ENCODE data around the gene VPS72.
A peak's percentile ranks its signal among the peaks of the same experiment; 100 is the strongest.

VPS72 gene

DNA sequence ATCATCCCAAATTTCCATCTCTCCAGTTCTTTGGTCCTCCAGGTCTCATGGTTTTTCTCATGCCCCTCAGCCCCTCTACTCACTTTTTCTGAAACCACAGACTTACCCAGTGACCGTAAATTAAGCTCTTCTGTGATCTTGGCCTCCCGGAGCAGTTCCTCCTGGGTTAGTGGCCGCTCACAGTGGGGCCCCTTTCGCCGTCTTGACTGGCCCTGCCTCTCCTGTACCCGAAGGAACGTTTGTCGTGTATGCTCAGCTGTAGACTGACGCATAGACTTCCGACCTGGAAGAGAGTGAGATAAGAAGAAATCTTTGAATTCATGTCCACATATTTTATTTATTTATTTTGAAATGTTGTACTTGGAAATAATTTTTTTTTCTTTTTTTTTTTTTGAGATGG lies 5.8 kb downstream of the VPS72 start:
- Histone ChIP-seq H3K9me3 (ENCODE audit: control insufficient read depth, insufficient read depth, low read length) (no peaks in the 10 kb centered on the region), H3K27ac (ENCODE audit: low read depth, low read length) (no peak overlapping the region), H3K9ac (ENCODE audit: low read depth, low read length) (no peak overlapping the region), H3K27me3 (ENCODE audit: control insufficient read depth, insufficient read depth, low read length) (no peaks in the 10 kb centered on the region), H3K4me3 (ENCODE audit: low read depth, low read length) (no peak overlapping the region), H3K4me1 (ENCODE audit: control insufficient read depth, insufficient read depth, low read length) (no peaks in the 10 kb centered on the region), H3K36me3 (ENCODE audit: control insufficient read depth, insufficient read depth, low read length) (peaks cover 64% of the 10 kb centered on the region)

DNA sequence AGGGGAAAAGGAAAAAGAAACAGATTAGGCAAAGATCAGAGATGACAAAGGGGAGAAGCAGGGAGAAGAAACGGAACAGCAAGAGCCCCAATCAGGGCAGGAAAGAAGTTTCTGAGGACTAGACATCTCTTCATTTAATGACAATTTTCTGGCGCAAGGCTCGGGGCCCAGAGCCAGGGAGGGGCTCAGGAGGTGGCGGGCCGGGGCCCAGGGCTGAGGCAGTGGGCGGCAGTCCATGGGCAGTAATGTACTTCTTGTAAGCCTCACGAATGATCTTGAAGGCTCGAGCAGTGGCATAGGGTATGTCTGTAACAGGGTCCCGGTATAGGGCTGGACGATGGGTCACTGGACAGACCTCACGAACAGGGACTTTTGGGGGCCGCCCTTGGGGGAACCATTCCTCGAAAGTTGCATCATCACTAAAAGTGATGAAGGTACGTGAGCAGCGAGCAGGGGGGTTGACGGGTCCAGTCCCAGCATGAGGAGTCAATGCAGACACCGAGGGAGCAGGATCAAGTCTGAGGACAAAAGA lies 13.4 kb downstream of the VPS72 start:
- Histone ChIP-seq H3K9ac (ENCODE audit: low read depth, low read length) (no peak overlapping the region), H3K36me3 (ENCODE audit: control insufficient read depth, insufficient read depth, low read length) (peaks cover 76% of the 10 kb centered on the region), H3K27ac (ENCODE audit: low read depth, low read length) (no peak overlapping the region), H3K4me3 (ENCODE audit: low read depth, low read length) (no peak overlapping the region), H3K9me3 (ENCODE audit: control insufficient read depth, insufficient read depth, low read length) (no peaks in the 10 kb centered on the region), H3K27me3 (ENCODE audit: control insufficient read depth, insufficient read depth, low read length) (no peaks in the 10 kb centered on the region), H3K4me1 (ENCODE audit: control insufficient read depth, insufficient read depth, low read length) (no peaks in the 10 kb centered on the region)

DNA sequence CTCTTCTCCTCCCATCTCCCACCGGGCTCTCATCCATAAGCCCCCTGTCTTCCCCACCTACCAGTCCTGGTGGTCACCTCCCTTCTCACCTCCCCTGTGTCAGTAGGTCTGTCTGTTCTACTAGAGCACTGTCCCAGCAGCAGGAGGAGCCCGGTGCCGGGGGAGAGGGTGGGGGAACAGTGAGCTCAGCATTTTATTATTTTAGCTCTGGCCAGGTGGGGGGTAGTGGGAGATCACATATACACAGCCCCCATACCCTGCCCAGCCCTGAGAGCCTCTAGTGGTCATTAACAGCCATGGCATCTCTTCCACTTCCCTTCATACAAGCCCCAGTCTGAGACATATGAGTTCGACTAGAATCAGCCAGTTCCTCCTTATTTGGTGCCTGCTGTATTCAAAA lies 14.1 kb downstream of the VPS72 start, which contains the start of gene TMOD4:
TMOD4 (minus strand) TSS at position 119 of the 400 bp plus-strand sequence. CDS start 1,106 bp downstream, outside the sequence.
- Histone ChIP-seq H3K4me3 (ENCODE audit: low read depth, low read length) (no peak within 1 kb of the TSS), H3K9ac (ENCODE audit: low read depth, low read length) (no peak within 1 kb of the TSS), H3K27me3 (ENCODE audit: control insufficient read depth, insufficient read depth, low read length) (no peaks in the 10 kb centered on the region), H3K36me3 (ENCODE audit: control insufficient read depth, insufficient read depth, low read length) (peaks cover 71% of the 10 kb centered on the region), H3K27ac (ENCODE audit: low read depth, low read length) (no peak within 1 kb of the TSS), H3K4me1 (ENCODE audit: control insufficient read depth, insufficient read depth, low read length) (no peaks in the 10 kb centered on the region), H3K9me3 (ENCODE audit: control insufficient read depth, insufficient read depth, low read length) (no peaks in the 10 kb centered on the region)

DNA sequence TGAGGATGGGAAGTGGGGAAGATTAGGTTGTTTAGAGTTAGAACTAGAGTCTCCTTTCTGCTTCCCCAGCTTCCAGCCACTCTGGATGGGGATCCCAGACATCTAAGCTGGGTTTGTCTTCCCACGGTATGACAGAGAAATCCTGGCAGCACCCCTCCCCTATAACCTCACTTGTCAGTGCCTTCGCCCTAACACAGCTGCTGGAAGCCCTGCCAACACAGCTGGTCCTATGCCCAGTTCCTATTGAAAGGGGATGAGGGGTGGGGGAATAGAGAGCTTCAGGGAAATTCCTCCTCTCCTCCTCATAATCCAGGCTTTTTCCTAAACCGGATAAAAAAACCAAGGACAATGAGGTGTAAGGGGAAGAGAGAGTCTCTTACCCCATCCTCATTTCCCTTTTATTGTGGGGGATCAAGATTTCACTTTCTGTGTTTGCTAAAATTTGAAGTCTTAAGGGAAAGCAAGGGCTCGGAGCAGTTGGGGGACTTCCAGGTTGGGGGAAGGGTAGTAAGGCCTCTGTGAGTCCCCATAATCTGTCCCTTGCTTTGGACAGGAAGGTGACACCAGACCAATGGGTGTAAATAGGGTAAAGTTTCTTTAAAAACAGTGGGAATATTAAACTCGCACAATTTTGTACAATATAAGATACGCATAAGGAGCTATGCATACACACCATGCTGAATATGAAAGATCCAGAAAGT lies 14.8 kb downstream of the VPS72 start:
- Histone ChIP-seq H3K4me3 (ENCODE audit: low read depth, low read length) (no peak overlapping the region), H3K4me1 (ENCODE audit: control insufficient read depth, insufficient read depth, low read length) (no peaks in the 10 kb centered on the region), H3K27me3 (ENCODE audit: control insufficient read depth, insufficient read depth, low read length) (no peaks in the 10 kb centered on the region), H3K36me3 (ENCODE audit: control insufficient read depth, insufficient read depth, low read length) (peaks cover 68% of the 10 kb centered on the region), H3K27ac (ENCODE audit: low read depth, low read length) (no peak overlapping the region), H3K9ac (ENCODE audit: low read depth, low read length) (no peak overlapping the region), H3K9me3 (ENCODE audit: control insufficient read depth, insufficient read depth, low read length) (no peaks in the 10 kb centered on the region)

DNA sequence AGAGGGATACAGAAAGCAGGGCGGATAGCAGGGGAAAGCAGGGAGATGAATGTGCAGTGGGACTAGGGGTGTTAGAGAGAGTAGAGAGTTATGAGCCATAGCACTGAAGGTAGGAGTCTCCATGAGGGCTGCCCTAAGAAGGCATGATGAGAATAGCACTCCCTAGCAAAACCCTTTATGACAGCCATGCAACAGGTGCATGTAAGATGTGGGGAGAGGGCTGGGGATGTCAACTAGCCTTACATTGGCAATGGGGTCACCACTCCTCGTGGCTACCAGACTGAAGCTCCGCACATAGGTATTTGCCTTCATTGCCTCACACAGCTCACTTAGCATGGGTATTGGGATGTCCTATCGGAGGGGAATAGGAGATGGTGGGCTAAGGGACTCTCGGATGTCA lies 18.8 kb downstream of the VPS72 start:
- peaks cover 3% of the 10 kb centered on the region; the same call in 1 of the 2 replicates for H3K4me1 ChIP-seq (ENCODE audit: control insufficient read depth, insufficient read depth, low read length)
- no peak overlapping the region for H3K9ac ChIP-seq (ENCODE audit: low read depth, low read length)
- H3K27ac ChIP-seq (ENCODE audit: low read depth, low read length), result no peak overlapping the region
- no peaks in the 10 kb centered on the region for H3K27me3 ChIP-seq (ENCODE audit: control insufficient read depth, insufficient read depth, low read length)
- no peaks in the 10 kb centered on the region for H3K9me3 ChIP-seq (ENCODE audit: control insufficient read depth, insufficient read depth, low read length)
- H3K4me3 ChIP-seq (ENCODE audit: low read depth, low read length), result no peak overlapping the region
- H3K36me3 ChIP-seq (ENCODE audit: control insufficient read depth, insufficient read depth, low read length), result peaks cover 51% of the 10 kb centered on the region

DNA sequence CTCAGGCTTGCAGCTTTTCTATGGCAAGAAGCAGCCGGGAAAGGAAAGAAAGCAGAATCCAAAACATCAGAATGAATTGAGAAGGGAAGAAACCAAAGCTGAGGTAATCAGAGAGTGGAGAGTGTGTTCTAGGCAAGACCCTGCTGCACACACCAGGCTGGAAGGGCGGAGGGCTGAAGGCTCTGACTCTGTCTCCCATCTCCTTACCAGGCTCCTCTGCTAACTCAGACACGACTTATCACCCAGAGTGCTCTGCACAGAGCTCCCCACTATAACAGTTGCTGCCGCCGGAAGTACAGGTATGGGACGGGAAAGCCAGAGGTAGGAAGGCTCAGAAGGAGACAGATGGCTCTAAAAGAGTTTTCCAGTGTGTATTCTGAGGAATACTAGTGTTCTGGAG lies 22.9 kb downstream of the VPS72 start:
- Histone ChIP-seq H3K4me3 (ENCODE audit: low read depth, low read length) (peak overlapping the region; percentile 98), H3K9ac (ENCODE audit: low read depth, low read length) (no peak overlapping the region), H3K36me3 (ENCODE audit: control insufficient read depth, insufficient read depth, low read length) (peaks cover 28% of the 10 kb centered on the region), H3K27ac (ENCODE audit: low read depth, low read length) (no peak overlapping the region), H3K27me3 (ENCODE audit: control insufficient read depth, insufficient read depth, low read length) (no peaks in the 10 kb centered on the region), H3K4me1 (ENCODE audit: control insufficient read depth, insufficient read depth, low read length) (peaks cover 10% of the 10 kb centered on the region; the same call in 1 of the 2 replicates), H3K9me3 (ENCODE audit: control insufficient read depth, insufficient read depth, low read length) (no peaks in the 10 kb centered on the region)

DNA sequence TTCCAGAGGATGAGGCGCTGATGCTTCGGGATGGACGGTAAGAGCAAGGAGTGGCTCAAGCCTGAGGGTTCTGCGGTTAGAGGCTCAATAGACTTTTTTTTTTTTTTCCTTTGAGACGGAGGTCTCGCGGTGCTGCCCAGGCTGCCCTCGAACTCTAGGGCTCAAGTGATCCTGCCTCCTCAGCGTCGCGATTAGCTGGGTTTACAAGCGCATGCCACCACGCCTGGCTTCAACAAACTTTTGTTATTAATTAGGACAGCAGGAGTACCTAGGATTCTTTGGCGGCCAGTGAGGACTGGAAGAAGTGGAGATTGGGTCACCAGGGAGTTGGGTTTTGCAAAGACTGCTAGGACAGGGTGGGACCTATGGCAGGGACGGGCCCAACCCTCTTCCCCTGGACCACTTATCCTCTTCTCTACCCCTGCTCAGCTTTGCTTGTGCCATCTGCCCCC lies 23.5 kb downstream of the VPS72 start:
- Histone ChIP-seq H3K27me3 (ENCODE audit: control insufficient read depth, insufficient read depth, low read length) (no peaks in the 10 kb centered on the region), H3K9me3 (ENCODE audit: control insufficient read depth, insufficient read depth, low read length) (no peaks in the 10 kb centered on the region), H3K4me1 (ENCODE audit: control insufficient read depth, insufficient read depth, low read length) (peaks cover 10% of the 10 kb centered on the region; the same call in 1 of the 2 replicates), H3K36me3 (ENCODE audit: control insufficient read depth, insufficient read depth, low read length) (peaks cover 32% of the 10 kb centered on the region), H3K4me3 (ENCODE audit: low read depth, low read length) (peak overlapping the region; percentile 98), H3K27ac (ENCODE audit: low read depth, low read length) (peak overlapping the region; percentile 77), H3K9ac (ENCODE audit: low read depth, low read length) (peak overlapping the region; percentile 78)

DNA sequence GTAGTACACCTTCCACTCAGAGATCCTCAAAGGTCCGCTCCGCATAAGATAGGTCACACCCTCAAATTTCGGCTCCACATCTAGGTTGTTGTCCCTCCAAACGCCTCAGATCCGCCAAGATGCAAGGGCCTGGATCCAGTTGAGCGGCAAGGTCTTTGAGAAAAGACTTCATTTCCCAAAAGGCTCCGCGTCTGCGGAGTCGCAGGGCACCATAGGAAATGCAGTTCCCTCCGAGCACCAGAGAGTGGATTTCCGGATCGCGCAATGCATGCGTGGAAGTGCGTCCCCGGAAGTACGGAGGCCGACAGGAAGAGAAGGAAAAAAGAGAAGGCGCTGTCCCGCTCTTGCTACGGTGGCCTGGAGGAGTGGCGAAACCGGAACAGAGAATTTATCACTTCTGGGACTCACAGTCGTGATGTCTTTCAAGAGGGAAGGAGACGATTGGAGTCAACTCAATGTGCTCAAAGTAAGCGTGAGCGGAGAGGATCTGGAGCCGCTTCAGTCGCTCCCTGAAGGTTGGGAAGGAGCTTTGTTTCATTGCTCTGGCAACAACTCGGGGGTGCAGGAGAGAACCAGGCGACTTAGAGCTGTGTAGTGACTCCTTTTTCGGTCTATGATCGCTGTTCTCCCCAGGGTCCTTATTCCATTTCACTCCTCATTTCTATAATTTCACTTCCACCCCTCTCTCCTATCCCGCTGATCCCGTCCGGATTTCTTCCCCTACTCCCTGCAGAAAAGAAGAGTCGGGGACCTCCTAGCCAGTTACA lies 24.1 kb downstream of the VPS72 start, which contains the start of the genes LYSMD1 and SCNM1:
LYSMD1 (minus strand) TSS at position 165 of the 767 bp plus-strand sequence. CDS start 644 bp downstream, outside the sequence.
SCNM1 (plus strand) TSS at position 407 of the 767 bp plus-strand sequence; CDS start at position 416, 9 bp downstream.
- no peaks in the 10 kb centered on the region for H3K27me3 ChIP-seq (ENCODE audit: control insufficient read depth, insufficient read depth, low read length)
- H3K9ac ChIP-seq (ENCODE audit: low read depth, low read length), result peak within 1 kb of the TSS; percentile 78
- no peaks in the 10 kb centered on the region for H3K9me3 ChIP-seq (ENCODE audit: control insufficient read depth, insufficient read depth, low read length)
- peak within 1 kb of the TSS; percentile 98 for H3K4me3 ChIP-seq (ENCODE audit: low read depth, low read length)
- peaks cover 10% of the 10 kb centered on the region; the same call in 1 of the 2 replicates for H3K4me1 ChIP-seq (ENCODE audit: control insufficient read depth, insufficient read depth, low read length)
- peak within 1 kb of the TSS; percentile 91 for H3K27ac ChIP-seq (ENCODE audit: low read depth, low read length)
- H3K36me3 ChIP-seq (ENCODE audit: control insufficient read depth, insufficient read depth, low read length), result peaks cover 33% of the 10 kb centered on the region

DNA sequence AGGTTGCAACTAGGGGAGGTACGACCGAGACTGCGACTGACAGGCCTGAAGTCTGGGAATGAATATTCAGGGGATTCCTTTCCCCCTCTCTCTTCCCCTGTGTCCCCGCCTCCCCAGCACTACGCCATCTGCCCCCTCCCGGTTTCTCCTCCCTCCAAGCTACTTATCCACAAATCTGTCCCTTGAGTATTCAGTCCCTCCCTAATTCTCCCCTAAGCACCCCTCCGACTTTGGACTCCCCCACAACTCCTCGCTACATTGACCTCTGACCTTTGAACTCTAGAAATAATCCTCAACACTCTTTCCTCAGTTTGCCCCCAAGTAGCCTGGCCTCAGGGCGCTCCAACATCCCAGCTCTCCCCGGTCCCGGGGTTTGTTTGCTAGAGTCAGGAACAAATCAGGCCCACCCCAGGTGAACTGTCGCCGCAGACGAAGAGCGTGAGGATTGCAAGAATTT lies 24.7 kb downstream of the VPS72 start:
- H3K4me1 ChIP-seq (ENCODE audit: control insufficient read depth, insufficient read depth, low read length), result peaks cover 10% of the 10 kb centered on the region; the same call in 1 of the 2 replicates
- H3K27ac ChIP-seq (ENCODE audit: low read depth, low read length), result peak overlapping the region; percentile 91
- no peaks in the 10 kb centered on the region for H3K27me3 ChIP-seq (ENCODE audit: control insufficient read depth, insufficient read depth, low read length)
- H3K9ac ChIP-seq (ENCODE audit: low read depth, low read length), result peak overlapping the region; percentile 52
- H3K4me3 ChIP-seq (ENCODE audit: low read depth, low read length), result peak overlapping the region; percentile 98
- H3K9me3 ChIP-seq (ENCODE audit: control insufficient read depth, insufficient read depth, low read length), result no peaks in the 10 kb centered on the region
- H3K36me3 ChIP-seq (ENCODE audit: control insufficient read depth, insufficient read depth, low read length), result peaks cover 35% of the 10 kb centered on the region

DNA sequence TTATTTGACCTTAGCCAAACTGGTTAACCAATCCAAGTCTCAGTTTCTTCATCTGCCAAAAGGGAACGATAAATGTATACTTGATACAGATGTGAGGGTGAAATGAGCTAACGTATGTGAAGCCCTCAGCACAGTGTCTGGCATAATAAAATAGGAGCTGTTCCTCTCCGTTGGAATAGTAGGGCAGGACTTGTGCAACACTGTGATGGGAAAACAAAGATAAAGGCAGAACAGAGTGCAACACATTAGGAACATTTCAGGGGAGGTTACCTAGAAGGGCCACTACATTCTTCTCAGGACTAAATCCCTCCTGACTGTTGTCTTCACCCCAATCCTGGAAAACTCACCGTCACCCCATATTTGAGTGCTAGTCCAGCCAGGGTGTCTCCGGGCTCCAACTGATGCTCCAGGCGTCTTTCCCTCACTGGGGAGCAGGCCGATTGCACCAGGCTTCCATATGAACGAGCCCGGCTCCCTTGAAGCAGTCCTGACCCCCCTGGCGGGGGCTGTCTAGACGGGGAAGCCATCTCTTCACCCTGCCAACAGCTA lies 25.2 kb downstream of the VPS72 start:
- Histone ChIP-seq H3K27ac (ENCODE audit: low read depth, low read length) (peak overlapping the region; percentile 91), H3K9ac (ENCODE audit: low read depth, low read length) (no peak overlapping the region), H3K4me1 (ENCODE audit: control insufficient read depth, insufficient read depth, low read length) (peaks cover 10% of the 10 kb centered on the region; the same call in 1 of the 2 replicates)

More for the DNA sequence above, 25.2 kb downstream of the VPS72 start:
- H3K4me3 ChIP-seq (ENCODE audit: low read depth, low read length), result peak overlapping the region; percentile 98
- peaks cover 37% of the 10 kb centered on the region for H3K36me3 ChIP-seq (ENCODE audit: control insufficient read depth, insufficient read depth, low read length)
- no peaks in the 10 kb centered on the region for H3K27me3 ChIP-seq (ENCODE audit: control insufficient read depth, insufficient read depth, low read length)
- no peaks in the 10 kb centered on the region for H3K9me3 ChIP-seq (ENCODE audit: control insufficient read depth, insufficient read depth, low read length)
